BJ (cell line): Measurements from ENCODE around the gene FNDC3A. TPM values are rescaled to one million over a fixed set of nuclear protein-coding genes. Genes with fewer than 3 reads are reported as not detected.

ENCODE experiments used
- CTCF ChIA-PET: fragments of 350-600 bp; formaldehyde crosslinking; extraction: SDS; loops from one replicate; lab custom pipeline; 2021; ENCODE audit warnings: antibody characterized with exemption, inconsistent platforms; lab: Yijun Ruan, JAX
- POLR2A ChIA-PET: fragments of 300-600 bp; sonication (Branson Sonifier 250); formaldehyde crosslinking; extraction: SDS; loops from one replicate; lab custom pipeline; 2021; ENCODE audit warnings: antibody characterized with exemption; lab: Charles Lee
- DNase-seq: peaks from one replicate; pipeline ENCODE4 v3.0.0-alpha.2; 2011; ENCODE audit warnings: low read depth
- H3K27me3 ChIP-seq: 2 replicates; pipeline ENCODE4 v1.6.0; 2011; ENCODE audit warnings: low read length; ENCODE audit not compliant: control insufficient read depth, insufficient read depth
- H3K36me3 ChIP-seq: 2 replicates; pipeline ENCODE4 v1.5.1; 2011; ENCODE audit warnings: low read length; ENCODE audit not compliant: control insufficient read depth, insufficient read depth
- H3K4me3 ChIP-seq: 2 replicates; pipeline ENCODE4 v1.5.1; 2011; ENCODE audit warnings: low read depth, mild to moderate bottlenecking, control low read depth, low read length
- CTCF ChIP-seq: IDR thresholded peaks from 2 replicates; pipeline ENCODE4 v1.5.1; 2011; ENCODE audit warnings: low read depth, mild to moderate bottlenecking, control low read depth, inconsistent platforms, low read length, moderate library complexity; ENCODE audit not compliant: insufficient read depth
- polyA plus RNA-seq: library from polyadenylated mRNA; depleted of rRNA; stranded (reverse); fragments of >200 nt; gene quantifications from 2 replicates; pipeline ENCODE4 v1.2.3, GENCODE V29; 2011; rRNA removed
- small RNA-seq: library from RNA; depleted of rRNA; stranded (forward); fragments of <200 nt; gene quantifications from one replicate; pipeline ENCODE3, GENCODE V24; 2012; ENCODE audit warnings: low replicate concordance, low read depth; ENCODE audit not compliant: insufficient read length

Gene FNDC3A
- polyA plus RNA-seq, 1 experiment = 30.7 TPM

- ChIA-PET CTCF (interaction anchor here (0.6 to 1.6 kb wide), 3 partner anchors 9 to 148 kb away, joined by 4 read pairs; no protein-coding TSS in a partner anchor), POLR2A (no interaction called here)
- H3K4me3 ChIP-seq = no peak overlapping the region
These were observed 282.5 kb downstream of the FNDC3A start for GRCh38 chr13:49258089-49258796.

More at GRCh38 chr13:49258089-49258796, 282.5 kb downstream of the FNDC3A start:
- H3K36me3 ChIP-seq = peaks cover 1% of the 10 kb centered on the region
- no peak for DNase-seq
- no peak for TF ChIP-seq CTCF
- no peaks in the 10 kb centered on the region for H3K27me3 ChIP-seq

Small RNA genes lying within 50 kb of the gene (small RNA-seq; reads per million reads assigned to genes)
- gene COX7CP1 (not detected), gene RNU6-60P (not detected), gene RNY3P2 (not detected)

Other genes starting within 250 kb of the FNDC3A start
- not detected in 2 replicates for gene MLNR, start 244.4 kb downstream of the FNDC3A start, polyA plus RNA-seq